Ovary (tissue), 9 donors: ENCODE measurements around the gene CATSPERE. TPM values are rescaled to one million over a fixed set of nuclear protein-coding genes. Genes with fewer than 3 reads are reported as not detected.

Experiments
- DNase-seq, 5 donors: peaks; one replicate each; pipeline ENCODE4 v3.0.0-alpha.2; 2019 to 2020
- H3K27ac ChIP-seq, 2 donors: fragments of 200-600 bp; one replicate each; pipeline versions ENCODE4 v1.5.1 to v1.8.0; 2019 to 2022
- H3K27me3 ChIP-seq: fragments of 200-600 bp; one replicate; pipeline ENCODE4 v1.8.0; 2022
- H3K36me3 ChIP-seq: fragments of 200-600 bp; sonication (generic); one replicate; pipeline ENCODE4 v1.5.1; 2019
- H3K4me1 ChIP-seq: one replicate; pipeline ENCODE4 v1.8.1; 2013; ENCODE audit warnings: mild to moderate bottlenecking, moderate library complexity; ENCODE audit not compliant: insufficient read depth
- H3K4me3 ChIP-seq: fragments of 200-600 bp; sonication (generic); one replicate; pipeline ENCODE4 v1.5.1; 2017
- H3K9me3 ChIP-seq, 2 donors: fragments of 200-600 bp in 1 of 2; sonication (generic) in 1 of 2; one replicate each; pipeline versions ENCODE4 v1.5.1 to v1.8.1; 2013 to 2019; ENCODE audit warnings: mild to moderate bottlenecking in 1 of 2, moderate library complexity in 1 of 2
- EP300 ChIP-seq: sonication (generic); formaldehyde crosslinking; IDR thresholded peaks from one replicate; pipeline ENCODE4 v1.6.1; 2017; ENCODE audit warnings: antibody characterized with exemption
- POLR2A ChIP-seq: fragments of 450-650 bp; IDR thresholded peaks from one replicate; pipeline ENCODE4 v1.6.1; 2017; ENCODE audit warnings: antibody characterized with exemption, mild to moderate bottlenecking, moderate library complexity
- WGBS, 3 donors: extraction: QIAGEN DNeasy Blood & Tissue Kit in 1 of 3; methylation state at CpG; one replicate each; pipeline versions ENCODE4 v1.1.5 to v1.1.7; 2013 to 2017; 5-methylcytosine and 5-hydroxymethylcytosine counted together
- intact Hi-C, 4 donors: fragments of 100-400 bp; cut with DNase I; formaldehyde crosslinking; loops; one replicate each; pipeline versions ENCODE4 v1.11.0 to v1.15.1; 2022 to 2023
- polyA plus RNA-seq, 2 donors: library from polyadenylated mRNA; stranded (reverse); fragments of 200-250 nt in 1 of 2; fragments of 350-450 nt in 1 of 2; fragmentation: Illumina TruSeq in 1 of 2; extraction: RNeasy Lipid Tissue Mini Kit (QIAGEN cat#74804) in 1 of 2; gene quantifications; one replicate each; pipeline ENCODE4 v1.2.3, GENCODE V29; 2013 to 2014
- total RNA-seq, 7 donors: library from RNA; depleted of rRNA in 2 of 7; stranded (reverse); fragments of >200 nt in 2 of 7; fragmentation: NEBNext Ultra II Directional in 3 of 7; extraction: Animal tissue kit (Norgen Biotek cat#: 25700) in 3 of 7; gene quantifications; one replicate each; pipeline versions ENCODE4 v1.1.0 to v1.2.4, GENCODE V29; 2016 to 2023
- TF ChIP-seq, protein P1 (sequence below), 3 donors: fragments of 450-650 bp in 2 of 3; fragments of 200-600 bp in 1 of 3; IDR thresholded peaks; one replicate each; pipeline versions ENCODE4 v1.5.1 to v1.8.0; 2016 to 2022; ENCODE audit warnings: antibody characterized with exemption in 3 of 3, mild to moderate bottlenecking in 1 of 3
- donor health status: DM: no; HTN: no; CAD: no; lungs with moderate emphysema.
- donor health status: DM: no; HTN: no; CAD: no.
- donor health status: Bipolar disorder and iron deficiency.
- donor health status: DM: yes; HTN: yes; CAD: no.
- donor health status: DM: no; HTN: no; CAD: no.
- donor health status: DM: yes; HTN: yes; CAD: no.

The CATSPERE gene
- total and polyA plus RNA-seq, 9 donors = 0.70 to 3.2 (median 2.1) TPM

DNA sequence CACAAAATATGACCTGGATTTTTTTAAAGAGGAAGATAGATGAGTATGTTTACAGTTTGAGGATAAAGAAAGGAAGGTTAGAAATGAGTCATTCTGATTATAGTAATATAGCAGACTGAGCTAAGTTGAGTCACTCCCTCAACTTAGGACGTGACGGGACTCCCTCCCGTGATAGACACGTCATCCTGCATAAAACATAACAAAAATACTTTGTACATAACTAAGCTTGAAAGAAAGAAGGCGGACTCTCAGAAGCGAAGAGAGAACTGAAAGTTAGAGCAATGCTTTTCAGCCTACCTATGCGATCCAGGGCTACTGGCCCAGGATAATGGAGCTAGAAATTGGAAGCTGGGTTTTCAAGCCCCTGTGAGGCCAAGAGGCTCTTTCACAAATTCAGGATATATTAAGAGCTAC is 138.9 kb downstream of the CATSPERE start:
- H3K27me3 ChIP-seq = no peaks in the 10 kb centered on the region
- TF ChIP-seq EP300 = no peak
- TF ChIP-seq, protein P1, sequence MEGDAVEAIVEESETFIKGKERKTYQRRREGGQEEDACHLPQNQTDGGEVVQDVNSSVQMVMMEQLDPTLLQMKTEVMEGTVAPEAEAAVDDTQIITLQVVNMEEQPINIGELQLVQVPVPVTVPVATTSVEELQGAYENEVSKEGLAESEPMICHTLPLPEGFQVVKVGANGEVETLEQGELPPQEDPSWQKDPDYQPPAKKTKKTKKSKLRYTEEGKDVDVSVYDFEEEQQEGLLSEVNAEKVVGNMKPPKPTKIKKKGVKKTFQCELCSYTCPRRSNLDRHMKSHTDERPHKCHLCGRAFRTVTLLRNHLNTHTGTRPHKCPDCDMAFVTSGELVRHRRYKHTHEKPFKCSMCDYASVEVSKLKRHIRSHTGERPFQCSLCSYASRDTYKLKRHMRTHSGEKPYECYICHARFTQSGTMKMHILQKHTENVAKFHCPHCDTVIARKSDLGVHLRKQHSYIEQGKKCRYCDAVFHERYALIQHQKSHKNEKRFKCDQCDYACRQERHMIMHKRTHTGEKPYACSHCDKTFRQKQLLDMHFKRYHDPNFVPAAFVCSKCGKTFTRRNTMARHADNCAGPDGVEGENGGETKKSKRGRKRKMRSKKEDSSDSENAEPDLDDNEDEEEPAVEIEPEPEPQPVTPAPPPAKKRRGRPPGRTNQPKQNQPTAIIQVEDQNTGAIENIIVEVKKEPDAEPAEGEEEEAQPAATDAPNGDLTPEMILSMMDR (IDR thresholded peaks at IDR 0.05) = no peak
- TF ChIP-seq POLR2A = no peak
- 17 to 34% (median 18%) methylated on average over 7 of the region's 7 CpGs for WGBS, 3 donors
- H3K4me3 ChIP-seq = no peak overlapping the region
- no peaks in the 10 kb centered on the region for H3K4me1 ChIP-seq
- H3K27ac ChIP-seq = no peak overlapping the region
- no peaks in the 10 kb centered on the region for H3K9me3 ChIP-seq
- no peaks in the 10 kb centered on the region for H3K36me3 ChIP-seq
- intact Hi-C loops = loop anchor here (5.0 to 10.0 kb wide), 4 partner anchors 197 to 455 kb away; no protein-coding TSS in a partner anchor
- DNase-seq = peak in 3 of 5 donors; percentile 22 to 32 (median 30)

DNA sequence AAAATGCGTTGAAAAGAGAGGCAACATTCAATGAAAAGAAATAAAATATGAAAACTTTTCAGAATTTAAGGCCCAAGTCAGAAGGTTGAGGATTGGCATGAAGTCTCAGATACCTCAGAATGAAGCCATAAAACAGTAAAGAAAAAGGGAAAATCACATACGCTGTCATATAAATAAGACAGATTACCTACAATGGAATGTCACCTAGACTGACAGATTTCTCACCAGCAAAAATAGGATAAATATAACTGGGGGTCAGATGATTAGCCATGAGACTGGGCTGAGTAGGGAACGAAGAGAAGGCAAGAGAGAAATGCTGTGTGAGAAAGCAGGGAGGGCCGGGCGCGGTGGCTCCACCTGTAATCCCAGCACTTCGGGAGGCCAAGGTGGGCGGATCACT is 140.3 kb downstream of the CATSPERE start:
- WGBS, 3 donors = 85 to 87% (median 87%) methylated on average over 8 of the region's 8 CpGs
- no peaks in the 10 kb centered on the region for H3K4me1 ChIP-seq
- no peaks in the 10 kb centered on the region for H3K27me3 ChIP-seq
- H3K4me3 ChIP-seq = no peak overlapping the region
- DNase-seq = no peak
- no peaks in the 10 kb centered on the region for H3K9me3 ChIP-seq
- no peaks in the 10 kb centered on the region for H3K36me3 ChIP-seq
- no peak for TF ChIP-seq EP300
- TF ChIP-seq POLR2A = no peak
- TF ChIP-seq, protein P1 (IDR thresholded peaks at IDR 0.05) = no peak
- H3K27ac ChIP-seq = no peak overlapping the region
- intact Hi-C loops = loop anchor here (5.0 to 10.0 kb wide), 4 partner anchors 196 to 453 kb away; no protein-coding TSS in a partner anchor

DNA sequence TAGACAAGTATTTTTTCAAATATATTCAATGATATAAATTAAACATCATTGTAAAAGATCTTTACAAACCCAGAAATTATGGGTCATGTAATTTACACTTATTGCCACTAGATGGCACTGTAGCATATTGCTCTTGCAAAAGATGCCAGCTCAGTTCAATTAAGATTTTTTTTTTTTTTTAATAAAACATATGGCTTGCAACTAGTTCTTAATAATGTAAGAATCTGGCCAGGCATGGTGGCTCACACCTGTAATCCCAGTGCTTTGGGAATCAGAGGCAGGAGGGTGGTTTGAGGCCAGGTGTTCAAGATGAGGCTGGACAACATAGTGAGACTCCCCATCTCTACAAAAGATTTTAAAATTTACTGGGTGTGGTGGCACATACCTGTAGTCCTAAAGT is 142.4 kb downstream of the CATSPERE start:
- H3K27me3 ChIP-seq = no peaks in the 10 kb centered on the region
- no peak for TF ChIP-seq POLR2A
- TF ChIP-seq, protein P1 (IDR thresholded peaks at IDR 0.05) = peak; percentile 63 to 74 (median 66)
- no peak for TF ChIP-seq EP300
- H3K36me3 ChIP-seq = no peaks in the 10 kb centered on the region
- H3K4me3 ChIP-seq = no peak overlapping the region
- H3K9me3 ChIP-seq = no peaks in the 10 kb centered on the region
- DNase-seq = no peak
- intact Hi-C loops = loop anchor here (1.0 to 10.0 kb wide), 5 partner anchors 194 to 451 kb away; no protein-coding TSS in a partner anchor
- no peaks in the 10 kb centered on the region for H3K4me1 ChIP-seq
- no peak overlapping the region for H3K27ac ChIP-seq

DNA sequence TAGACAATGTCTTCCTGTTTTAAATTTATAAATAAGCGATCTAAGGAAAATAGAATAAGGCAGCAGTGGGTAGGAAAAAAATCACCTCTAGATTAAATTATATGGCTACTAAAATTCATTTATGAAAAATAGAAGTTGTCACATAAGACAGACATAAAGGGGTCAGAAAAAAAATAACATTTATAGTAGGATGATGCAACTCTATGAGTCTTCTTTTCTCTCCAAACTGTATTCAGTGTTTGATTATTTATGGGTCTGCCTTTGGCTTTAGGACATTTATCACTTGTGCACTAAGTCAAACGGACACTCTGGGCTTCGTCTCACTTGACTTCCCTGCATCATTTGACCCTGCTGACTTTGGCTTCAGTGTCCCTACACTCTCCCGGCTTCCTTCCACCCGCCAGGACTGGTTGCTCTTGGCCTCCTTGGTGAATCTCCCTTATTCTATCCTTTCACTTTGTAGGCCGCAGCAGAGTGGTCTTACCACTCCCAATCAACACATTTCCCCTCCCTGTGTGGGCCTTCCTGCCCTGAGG is 144.8 kb downstream of the CATSPERE start:
- intact Hi-C loops = loop anchor here in 2 of 4 donors (10.0 kb wide), 2 partner anchors 439 to 449 kb away; no protein-coding TSS in a partner anchor
- no peak for DNase-seq
- no peaks in the 10 kb centered on the region for H3K27me3 ChIP-seq
- H3K36me3 ChIP-seq = no peaks in the 10 kb centered on the region
- WGBS, 3 donors = 86 to 92% (median 90%) methylated on average over 6 of the region's 6 CpGs
- no peak overlapping the region for H3K27ac ChIP-seq
- no peaks in the 10 kb centered on the region for H3K9me3 ChIP-seq
- no peaks in the 10 kb centered on the region for H3K4me1 ChIP-seq
- H3K4me3 ChIP-seq = no peak overlapping the region
- TF ChIP-seq EP300 = no peak
- TF ChIP-seq, protein P1 (IDR thresholded peaks at IDR 0.05) = no peak
